NB4 (cell line): ENCODE data around the gene DNMBP.
"Not testable (repeated sequence)": the region's sequence is repeated elsewhere in the genome, so short reads cannot be mapped to it uniquely, and the experiment has no call there.

ENCODE experiments used
- DNase-seq: peaks from one replicate; pipeline ENCODE4 v3.0.0; 2010; ENCODE audit warnings: low read depth
- H3K4me3 ChIP-seq: one replicate; pipeline ENCODE4 v1.5.1; 2011; ENCODE audit warnings: mild to moderate bottlenecking, low read depth, low read length, moderate library complexity
- CTCF ChIP-seq: IDR thresholded peaks from one replicate; pipeline ENCODE4 v1.5.1; 2012; ENCODE audit warnings: low read depth, low read length
- MYC ChIP-seq: IDR thresholded peaks from 2 replicates; pipeline ENCODE4 v1.6.1; 2011; ENCODE audit warnings: low read depth, low read length
- POLR2A ChIP-seq: IDR thresholded peaks from 2 replicates; pipeline ENCODE4 v1.6.1; 2011; ENCODE audit warnings: mild to moderate bottlenecking; ENCODE audit not compliant: insufficient read length; ENCODE audit errors: extremely low read depth
- TF ChIP-seq, protein P1 (sequence below): IDR thresholded peaks from 2 replicates; pipeline ENCODE4 v1.6.1; 2011; ENCODE audit warnings: low read depth, low read length

Gene DNMBP

DNA sequence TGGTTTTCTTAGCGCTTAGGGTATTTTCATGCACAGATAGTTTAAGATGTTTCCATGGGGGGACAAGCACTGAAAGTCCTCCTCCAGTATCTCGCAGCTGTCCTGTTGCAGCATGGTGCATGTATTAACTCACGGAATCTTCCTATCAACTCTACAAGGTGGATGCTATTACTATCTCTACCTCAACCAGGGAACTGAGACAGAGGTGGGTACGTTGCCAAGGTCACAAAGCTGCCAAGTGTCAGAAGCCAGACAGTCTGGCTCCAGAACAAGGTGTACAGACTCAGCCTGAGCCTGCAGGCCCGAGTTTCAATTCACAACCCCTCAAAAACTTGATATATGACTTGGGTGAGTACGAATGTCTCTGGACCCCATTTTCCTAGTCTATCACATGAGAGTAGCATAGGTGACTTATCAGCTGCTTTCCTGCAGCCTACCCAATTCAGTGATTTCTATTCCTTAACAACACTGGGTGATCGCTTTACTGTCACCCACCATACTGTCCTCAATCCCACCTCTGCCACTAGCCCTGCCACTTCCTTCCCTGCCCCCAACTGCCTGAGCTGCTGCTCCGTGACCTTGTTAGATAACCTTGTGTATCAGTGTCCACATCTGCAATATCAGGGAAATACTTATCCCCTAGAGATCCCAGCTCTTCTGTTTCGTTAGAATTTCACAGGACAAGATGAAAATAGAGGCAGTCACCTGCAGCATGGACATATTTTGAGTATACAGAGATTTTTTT, 135.2 kb downstream of the DNMBP start:
- no peak for DNase-seq
- TF ChIP-seq CTCF = no peak
- TF ChIP-seq POLR2A = no peak
- TF ChIP-seq, protein P1, sequence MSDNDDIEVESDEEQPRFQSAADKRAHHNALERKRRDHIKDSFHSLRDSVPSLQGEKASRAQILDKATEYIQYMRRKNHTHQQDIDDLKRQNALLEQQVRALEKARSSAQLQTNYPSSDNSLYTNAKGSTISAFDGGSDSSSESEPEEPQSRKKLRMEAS = no peak
- no peak for TF ChIP-seq MYC
- H3K4me3 ChIP-seq = no peak overlapping the region

GRCh38 chr10:99873846-99874245, 135.9 kb downstream of the DNMBP start:
- no peak overlapping the region for H3K4me3 ChIP-seq
- DNase-seq = no peak
- TF ChIP-seq POLR2A (no peak), MYC (no peak), CTCF (no peak)
- TF ChIP-seq, protein P1 = no peak

DNA sequence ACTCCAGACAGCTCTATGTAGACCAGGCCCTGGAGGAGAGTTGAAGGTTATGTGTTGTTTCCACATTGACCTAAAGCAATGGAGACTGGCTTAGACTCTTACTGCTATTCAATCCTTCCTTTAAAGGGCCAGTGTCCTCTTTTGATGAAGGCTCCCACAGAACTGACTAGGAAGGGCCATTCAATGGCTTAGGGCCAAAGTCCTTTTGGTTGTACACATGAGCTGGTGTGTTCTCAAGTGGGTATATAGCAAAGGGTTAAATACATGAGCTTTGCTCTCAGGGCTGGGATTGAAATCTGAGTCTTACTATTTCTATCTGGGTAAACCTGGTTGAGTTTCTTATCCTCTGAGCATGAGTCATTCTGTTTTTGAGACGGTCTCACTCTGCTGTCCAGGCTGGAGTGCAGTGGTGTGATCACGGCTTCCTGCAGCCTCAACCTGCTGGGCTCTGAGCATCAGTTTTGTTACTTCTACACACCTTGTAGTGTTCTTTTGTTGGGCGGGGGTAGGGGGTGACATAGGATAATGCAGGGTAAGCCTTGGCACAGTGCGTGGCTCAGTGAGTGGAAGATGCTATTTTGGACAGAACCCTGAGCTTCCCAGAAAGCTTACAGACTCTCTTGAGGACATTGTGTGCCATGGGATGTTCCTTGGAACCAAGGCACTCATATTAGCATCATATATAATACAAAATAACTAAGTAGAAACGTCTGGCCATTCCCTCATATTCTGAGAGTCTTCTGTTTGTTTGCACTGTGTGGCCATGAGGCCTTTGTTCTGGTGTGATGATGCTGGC, 137.2 kb downstream of the DNMBP start:
- H3K4me3 ChIP-seq = no peak overlapping the region
- no peak for DNase-seq
- TF ChIP-seq POLR2A (no peak), CTCF (no peak), MYC (no peak)
- TF ChIP-seq, protein P1 = no peak

DNA sequence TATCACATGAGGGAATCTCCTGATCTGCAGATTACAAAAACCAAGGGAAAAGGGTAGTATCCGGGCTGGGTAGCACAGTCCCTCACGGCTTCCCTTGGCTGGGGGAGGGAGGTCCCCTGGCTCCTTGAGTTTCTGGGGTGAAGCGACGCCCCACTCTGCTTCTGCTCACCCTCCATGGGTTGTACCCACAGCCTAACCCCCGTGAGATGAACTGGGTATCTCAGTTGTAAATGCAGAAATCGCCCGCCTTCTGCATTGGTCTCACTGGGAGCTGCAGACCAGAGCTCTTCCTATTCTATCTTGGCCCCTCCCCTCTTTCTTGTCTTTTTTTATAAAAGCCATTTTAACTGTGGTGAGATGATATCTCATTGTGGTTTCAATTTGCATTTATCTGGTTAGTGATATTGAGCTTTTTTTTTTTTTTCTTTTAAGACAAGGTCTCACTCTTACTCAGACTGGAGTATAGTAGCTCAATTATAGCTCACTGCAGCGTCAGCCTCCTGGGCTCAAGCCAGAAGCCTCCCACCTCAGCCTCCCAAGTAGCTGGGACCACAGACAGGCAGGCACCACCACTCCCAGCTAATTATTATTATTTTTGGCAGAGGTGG, 139.5 kb downstream of the DNMBP start:
- TF ChIP-seq MYC = no peak
- TF ChIP-seq, protein P1 = no peak
- TF ChIP-seq POLR2A = no peak
- TF ChIP-seq CTCF = no peak
- DNase-seq = no peak
- H3K4me3 ChIP-seq = no peak overlapping the region

DNA sequence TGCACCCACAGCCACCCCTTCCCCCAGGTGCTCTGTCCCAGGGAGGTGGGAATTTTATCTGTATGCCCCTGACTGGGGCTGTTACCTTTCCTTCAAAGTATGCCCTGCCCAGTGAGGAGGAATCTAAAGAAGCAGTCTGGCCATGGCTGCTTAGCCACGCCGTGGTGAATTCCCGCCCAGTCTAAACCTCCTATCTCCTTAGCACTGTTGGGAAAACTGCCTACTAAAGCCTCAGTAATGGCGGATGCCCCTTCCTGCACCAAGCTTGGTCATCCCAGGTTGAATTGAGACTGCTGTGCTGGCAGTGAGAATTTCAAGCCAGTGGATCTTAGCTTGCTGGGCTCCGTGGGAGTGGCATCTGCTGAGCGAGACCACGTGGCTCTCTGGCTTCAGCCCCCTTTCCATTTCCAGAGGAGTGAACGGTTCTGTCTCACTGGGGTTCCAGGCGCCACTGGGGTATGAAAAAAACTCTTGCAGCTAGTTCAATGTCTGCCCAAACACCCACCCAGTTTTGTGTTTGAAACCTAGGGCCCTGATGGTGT, 140.1 kb downstream of the DNMBP start:
- no peak for DNase-seq
- no peak overlapping the region for H3K4me3 ChIP-seq
- TF ChIP-seq CTCF (no peak), POLR2A (no peak), MYC (no peak)
- TF ChIP-seq, protein P1 = no peak

GRCh38 chr10:99867250-99867649, 142.5 kb downstream of the DNMBP start:
- not testable (repeated sequence) for DNase-seq

DNA sequence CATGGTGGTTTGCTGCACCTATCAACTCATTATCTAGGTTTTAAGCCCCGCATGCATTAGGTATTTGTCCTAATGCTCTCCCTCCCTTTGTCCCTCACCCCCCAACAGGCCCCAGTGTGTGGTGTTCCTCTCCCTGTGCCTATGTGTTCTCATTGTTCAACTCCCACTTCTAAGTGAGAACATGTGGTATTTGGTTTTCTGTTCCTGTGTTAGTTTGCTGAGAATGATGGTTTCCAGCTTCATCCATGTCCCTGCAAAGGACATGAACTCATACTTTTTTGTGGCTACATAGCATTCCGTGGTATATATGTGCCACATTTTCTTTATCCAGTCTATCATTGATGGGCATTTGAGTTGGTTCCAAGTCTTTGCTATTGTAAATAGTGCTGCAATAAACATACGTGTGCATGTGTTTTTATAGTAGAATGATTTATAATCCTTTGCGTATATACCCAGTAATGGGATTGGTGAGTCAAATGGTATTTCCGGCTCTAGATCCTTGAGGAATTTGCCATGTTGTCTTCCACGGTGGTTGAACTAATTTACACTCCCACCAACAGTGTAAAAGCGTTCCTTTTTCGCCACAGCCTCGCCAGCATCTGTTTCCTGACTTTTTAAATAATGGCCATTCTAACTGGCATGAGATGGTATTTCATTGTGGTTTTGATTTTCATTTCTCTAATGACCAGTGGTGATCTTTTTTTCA, 146.1 kb downstream of the DNMBP start:
- H3K4me3 ChIP-seq, DNase-seq: not testable (repeated sequence)

More at GRCh38 chr10:99867250-99867649, 142.5 kb downstream of the DNMBP start:
- not testable (repeated sequence) for H3K4me3 ChIP-seq
